Naive B cell (primary cell): ENCODE data around the gene GPD1L. TPM values are rescaled to one million over a fixed set of nuclear protein-coding genes. Genes with fewer than 3 reads are reported as not detected.

Experiments
- ATAC-seq, 2 donors: fragments of 150-1000 bp; cut with Tn5 transposase; 2 replicates each; pipeline ENCODE4 v1.10.0; 2021; ENCODE audit warnings: low read depth in 2 of 2, mild to moderate bottlenecking in 2 of 2, moderate library complexity in 2 of 2
- DNase-seq: peaks from one replicate; pipeline ENCODE4 v3.0.0; 2022
- H3K27ac Mint-ChIP-seq, 6 donors: one replicate each; pipeline ENCODE4 v1.8.0; 2020 to 2022; ENCODE audit warnings: mild to moderate bottlenecking in 6 of 6, mixed read lengths in 6 of 6, moderate library complexity in 5 of 6, inconsistent platforms in 2 of 6
- H3K27me3 Mint-ChIP-seq, 3 donors: one replicate each; pipeline ENCODE4 v1.8.0; 2021 to 2022; ENCODE audit warnings: mixed read lengths in 3 of 3, mild to moderate bottlenecking in 1 of 3
- H3K36me3 Mint-ChIP-seq, 2 donors: one replicate each; pipeline ENCODE4 v1.8.0; 2020 to 2022; ENCODE audit warnings: mixed read lengths in 2 of 2, inconsistent platforms in 1 of 2, mild to moderate bottlenecking in 1 of 2
- H3K4me1 Mint-ChIP-seq, 3 donors: one replicate each; pipeline ENCODE4 v1.8.0; 2020 to 2022; ENCODE audit warnings: mixed read lengths in 3 of 3, inconsistent platforms in 1 of 3, mild to moderate bottlenecking in 1 of 3, moderate library complexity in 1 of 3
- H3K4me3 Mint-ChIP-seq, 8 donors: one replicate each; pipeline ENCODE4 v1.8.0; 2020 to 2022; ENCODE audit warnings: mild to moderate bottlenecking in 8 of 8, mixed read lengths in 8 of 8, moderate library complexity in 8 of 8, inconsistent platforms in 2 of 8
- H3K9me3 Mint-ChIP-seq, 7 donors: one replicate each; pipeline ENCODE4 v1.8.0; 2020 to 2022; ENCODE audit warnings: mixed read lengths in 7 of 7, mild to moderate bottlenecking in 5 of 7, inconsistent platforms in 2 of 7, moderate library complexity in 1 of 7
- polyA plus RNA-seq, 6 donors: library from polyadenylated mRNA; unstranded; fragments of 300-500 nt; fragmentation: Illumina TruSeq; gene quantifications; one replicate each; pipeline ENCODE4 v1.2.3, GENCODE V29; 2021; ENCODE audit warnings: low read depth in 6 of 6

Gene GPD1L
- polyA plus RNA-seq, 6 donors from 2014 or later = 2.7 to 7.4 (median 5.3) TPM

- H3K36me3 Mint-ChIP-seq = no peaks in the 10 kb centered on the region
- no peak overlapping the region for H3K4me3 Mint-ChIP-seq
- H3K27ac Mint-ChIP-seq = peak overlapping the region in 2 of 6 donors; percentile 16 to 33
- no peaks in the 10 kb centered on the region for H3K4me1 Mint-ChIP-seq
- DNase-seq = no peak
- ATAC-seq = no peak
- no peaks in the 10 kb centered on the region for H3K9me3 Mint-ChIP-seq
- H3K27me3 Mint-ChIP-seq = peaks cover 0 to 8% (median 6%) of the 10 kb centered on the region in 3 donors
Measured at GRCh38 chr3:32202496-32202895, 96.1 kb downstream of the GPD1L start.

GRCh38 chr3:32203854-32204253 lies 97.4 kb downstream of the GPD1L start:
- Mint-ChIP-seq H3K4me3 (no peak overlapping the region), H3K36me3 (no peaks in the 10 kb centered on the region), H3K9me3 (no peaks in the 10 kb centered on the region), H3K27ac (no peak overlapping the region), H3K4me1 (no peaks in the 10 kb centered on the region), H3K27me3 (peaks cover 0 to 8% (median 6%) of the 10 kb centered on the region in 3 donors)
- DNase-seq (no peak), ATAC-seq (no peak)

DNA sequence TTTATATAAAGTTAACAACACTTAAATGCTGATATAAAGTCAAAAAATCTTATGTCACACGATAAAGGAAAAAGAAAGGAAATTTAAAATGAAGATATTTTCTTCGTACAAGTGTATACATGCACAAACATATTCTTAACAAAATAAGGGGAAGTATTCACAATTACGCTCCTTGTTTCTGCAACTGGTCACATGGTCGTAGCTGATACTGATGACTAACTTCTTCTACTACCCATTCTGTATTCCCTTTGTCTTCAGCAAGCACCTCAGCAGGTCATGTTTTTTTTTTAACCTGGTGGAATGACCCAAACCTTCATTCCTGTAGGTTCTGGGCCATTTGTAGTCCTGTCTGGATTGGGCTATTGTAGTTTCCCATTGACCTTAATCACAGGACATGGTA lies 102.0 kb downstream of the GPD1L start:
- no peaks in the 10 kb centered on the region for H3K36me3 Mint-ChIP-seq
- no peaks in the 10 kb centered on the region for H3K4me1 Mint-ChIP-seq
- no peak overlapping the region for H3K27ac Mint-ChIP-seq
- no peaks in the 10 kb centered on the region for H3K27me3 Mint-ChIP-seq
- H3K4me3 Mint-ChIP-seq = no peak overlapping the region
- no peaks in the 10 kb centered on the region for H3K9me3 Mint-ChIP-seq
- no peak for DNase-seq
- ATAC-seq = no peak

GRCh38 chr3:32215185-32215584 lies 108.8 kb downstream of the GPD1L start:
- H3K27me3 Mint-ChIP-seq = peaks cover 0 to 9% (median 4%) of the 10 kb centered on the region in 3 donors

GRCh38 chr3:32216172-32216783 lies 109.9 kb downstream of the GPD1L start:
- no peak for ATAC-seq
- DNase-seq = no peak
- Mint-ChIP-seq H3K4me3 (no peak overlapping the region), H3K36me3 (peaks cover 0 to 15% of the 10 kb centered on the region in 2 donors), H3K4me1 (no peaks in the 10 kb centered on the region), H3K27me3 (peaks cover 0 to 9% (median 4%) of the 10 kb centered on the region in 3 donors), H3K27ac (no peak overlapping the region), H3K9me3 (peaks cover 0 to 17% (median 5%) of the 10 kb centered on the region in 7 donors)

More at GRCh38 chr3:32215185-32215584, 108.8 kb downstream of the GPD1L start:
- peaks cover 0 to 9% of the 10 kb centered on the region in 2 donors for H3K36me3 Mint-ChIP-seq
- no peak overlapping the region for H3K4me3 Mint-ChIP-seq
- peaks cover 0 to 15% (median 4%) of the 10 kb centered on the region in 7 donors for H3K9me3 Mint-ChIP-seq
- no peak overlapping the region for H3K27ac Mint-ChIP-seq
- DNase-seq (no peak), ATAC-seq (no peak)
- H3K4me1 Mint-ChIP-seq = no peaks in the 10 kb centered on the region

DNA sequence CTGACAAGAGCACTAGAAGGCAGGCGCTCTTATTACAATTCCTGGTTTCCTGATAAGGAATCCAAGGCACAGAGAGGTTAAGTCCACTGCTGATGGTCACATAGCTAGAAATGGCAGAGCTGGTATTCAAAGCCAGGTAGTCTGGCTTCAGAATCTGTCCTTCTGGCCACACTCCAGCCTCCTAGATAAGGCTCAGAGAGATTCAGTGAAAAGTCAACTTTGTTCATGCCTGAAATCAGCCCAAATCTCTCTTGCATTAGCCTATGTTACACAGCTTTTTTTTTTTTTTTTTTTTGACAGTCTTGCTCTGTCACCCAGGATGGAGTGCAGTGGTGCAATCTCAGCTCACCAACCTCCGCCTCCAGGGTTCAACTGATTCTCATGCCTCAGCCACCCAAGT lies 110.9 kb downstream of the GPD1L start:
- no peak overlapping the region for H3K27ac Mint-ChIP-seq

More for the DNA sequence above, 110.9 kb downstream of the GPD1L start:
- H3K9me3 Mint-ChIP-seq = peaks cover 0 to 17% (median 5%) of the 10 kb centered on the region in 7 donors
- H3K4me3 Mint-ChIP-seq = no peak overlapping the region
- peaks cover 0 to 15% of the 10 kb centered on the region in 2 donors for H3K36me3 Mint-ChIP-seq
- no peaks in the 10 kb centered on the region for H3K4me1 Mint-ChIP-seq
- ATAC-seq (no peak), DNase-seq (no peak)
- H3K27me3 Mint-ChIP-seq = peaks cover 0 to 9% (median 4%) of the 10 kb centered on the region in 3 donors

Other genes with a start within 250 kb of the GPD1L start
- 10 to 100 TPM; 28.7 to 65.6 (median 40.0) TPM for gene OSBPL10, start 125.4 kb upstream of the GPD1L start, polyA plus RNA-seq
- gene ZNF860, start 124.9 kb upstream of the GPD1L start, polyA plus RNA-seq = 10 to 100 TPM in 5 of 6 donors, 1 to 10 TPM in 1; 9.1 to 32.2 (median 12.2) TPM
- gene CMTM8, start 132.1 kb downstream of the GPD1L start, polyA plus RNA-seq = 1 to 10 TPM in 1 of 6 donors, under 1 TPM in 4, not detected in 1; 0.44 to 1.3 (median 0.53) TPM